Glutamatergic neuron (in vitro differentiated cells): ENCODE measurements around the gene EIPR1. TPM values are rescaled to one million over a fixed set of nuclear protein-coding genes. Genes with fewer than 3 reads are reported as not detected.

Experiments
- DNase-seq: peaks from one replicate; pipeline ENCODE4 v3.0.0; 2022
- H3K27ac Mint-ChIP-seq: one replicate; pipeline ENCODE4 v1.8.0; 2020; ENCODE audit warnings: mild to moderate bottlenecking, mixed read lengths, inconsistent platforms; ENCODE audit not compliant: unreplicated experiment
- H3K27me3 Mint-ChIP-seq: one replicate; pipeline ENCODE4 v1.8.0; 2020; ENCODE audit warnings: mild to moderate bottlenecking, moderate library complexity, mixed read lengths, inconsistent platforms; ENCODE audit not compliant: unreplicated experiment
- H3K36me3 Mint-ChIP-seq: one replicate; pipeline ENCODE4 v1.8.0; 2020; ENCODE audit warnings: mild to moderate bottlenecking, mixed read lengths, inconsistent platforms; ENCODE audit not compliant: unreplicated experiment
- H3K4me1 Mint-ChIP-seq: one replicate; pipeline ENCODE4 v1.8.0; 2020; ENCODE audit warnings: mild to moderate bottlenecking, low read depth, mixed read lengths, inconsistent platforms; ENCODE audit not compliant: unreplicated experiment
- H3K4me3 Mint-ChIP-seq: one replicate; pipeline ENCODE4 v1.8.0; 2020; ENCODE audit warnings: mild to moderate bottlenecking, mixed read lengths, inconsistent platforms; ENCODE audit not compliant: unreplicated experiment
- H3K9me3 Mint-ChIP-seq: one replicate; pipeline ENCODE4 v1.8.0; 2020; ENCODE audit warnings: mild to moderate bottlenecking, moderate library complexity, mixed read lengths, inconsistent platforms; ENCODE audit not compliant: unreplicated experiment
- total RNA-seq: library from RNA; stranded (reverse); fragmentation: NEBNext Ultra II Directional; extraction: Animal tissue kit (Norgen Biotek cat#: 25700); gene quantifications from one replicate; pipeline ENCODE4 v1.2.1, GENCODE V29; 2021; ENCODE audit not compliant: unreplicated experiment
- TF ChIP-seq, protein P1 (sequence below): fragments of 200-600 bp; sonication (generic); IDR thresholded peaks from one replicate; pipeline ENCODE4 v1.5.0; 2021; ENCODE audit not compliant: partially characterized antibody, unreplicated experiment

The EIPR1 gene
- total RNA-seq, 1 donor from 2014 or later = 43.8 TPM

GRCh38 chr2:3296182-3296972 lies 81.2 kb downstream of the EIPR1 start:
- TF ChIP-seq, protein P1, sequence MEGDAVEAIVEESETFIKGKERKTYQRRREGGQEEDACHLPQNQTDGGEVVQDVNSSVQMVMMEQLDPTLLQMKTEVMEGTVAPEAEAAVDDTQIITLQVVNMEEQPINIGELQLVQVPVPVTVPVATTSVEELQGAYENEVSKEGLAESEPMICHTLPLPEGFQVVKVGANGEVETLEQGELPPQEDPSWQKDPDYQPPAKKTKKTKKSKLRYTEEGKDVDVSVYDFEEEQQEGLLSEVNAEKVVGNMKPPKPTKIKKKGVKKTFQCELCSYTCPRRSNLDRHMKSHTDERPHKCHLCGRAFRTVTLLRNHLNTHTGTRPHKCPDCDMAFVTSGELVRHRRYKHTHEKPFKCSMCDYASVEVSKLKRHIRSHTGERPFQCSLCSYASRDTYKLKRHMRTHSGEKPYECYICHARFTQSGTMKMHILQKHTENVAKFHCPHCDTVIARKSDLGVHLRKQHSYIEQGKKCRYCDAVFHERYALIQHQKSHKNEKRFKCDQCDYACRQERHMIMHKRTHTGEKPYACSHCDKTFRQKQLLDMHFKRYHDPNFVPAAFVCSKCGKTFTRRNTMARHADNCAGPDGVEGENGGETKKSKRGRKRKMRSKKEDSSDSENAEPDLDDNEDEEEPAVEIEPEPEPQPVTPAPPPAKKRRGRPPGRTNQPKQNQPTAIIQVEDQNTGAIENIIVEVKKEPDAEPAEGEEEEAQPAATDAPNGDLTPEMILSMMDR = no peak
- Mint-ChIP-seq H3K27ac (no peak overlapping the region), H3K36me3 (peaks cover 8% of the 10 kb centered on the region), H3K9me3 (peaks cover 5% of the 10 kb centered on the region), H3K4me3 (no peak overlapping the region), H3K27me3 (peaks cover 4% of the 10 kb centered on the region), H3K4me1 (peaks cover 33% of the 10 kb centered on the region)
- no peak for DNase-seq

DNA sequence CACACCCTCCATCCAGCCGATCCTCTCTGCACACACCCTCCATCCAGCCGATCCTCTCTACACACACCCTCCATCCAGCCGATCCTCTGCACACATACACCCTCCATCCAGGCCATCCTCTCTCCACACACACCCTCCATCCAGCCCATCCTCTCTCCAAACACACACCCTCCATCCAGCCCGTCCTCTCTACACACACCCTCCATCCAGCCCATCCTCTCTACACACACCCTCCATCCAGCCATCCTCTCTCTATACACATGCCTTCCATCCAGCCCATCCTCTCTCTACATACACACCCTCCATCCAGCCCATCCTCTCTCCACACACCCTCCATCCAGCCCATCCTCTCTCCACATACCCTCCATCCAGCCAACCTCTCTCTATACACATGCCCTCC lies 83.1 kb downstream of the EIPR1 start:
- H3K4me3 Mint-ChIP-seq = no peak overlapping the region
- H3K27me3 Mint-ChIP-seq = peaks cover 4% of the 10 kb centered on the region
- H3K36me3 Mint-ChIP-seq = peaks cover 8% of the 10 kb centered on the region
- H3K4me1 Mint-ChIP-seq = peaks cover 30% of the 10 kb centered on the region
- peaks cover 8% of the 10 kb centered on the region for H3K9me3 Mint-ChIP-seq
- no peak for DNase-seq
- TF ChIP-seq, protein P1 = no peak
- no peak overlapping the region for H3K27ac Mint-ChIP-seq

GRCh38 chr2:3294069-3294468 lies 83.5 kb downstream of the EIPR1 start:
- Mint-ChIP-seq H3K27ac (no peak overlapping the region), H3K27me3 (peaks cover 4% of the 10 kb centered on the region), H3K4me3 (no peak overlapping the region), H3K9me3 (peaks cover 8% of the 10 kb centered on the region), H3K4me1 (peaks cover 28% of the 10 kb centered on the region), H3K36me3 (peaks cover 8% of the 10 kb centered on the region)
- DNase-seq = no peak
- TF ChIP-seq, protein P1 = no peak

- H3K4me1 Mint-ChIP-seq = peaks cover 23% of the 10 kb centered on the region
- peaks cover 8% of the 10 kb centered on the region for H3K9me3 Mint-ChIP-seq
- TF ChIP-seq, protein P1 = no peak
- no peak for DNase-seq
- no peak overlapping the region for H3K27ac Mint-ChIP-seq
- H3K36me3 Mint-ChIP-seq = no peaks in the 10 kb centered on the region
- peaks cover 4% of the 10 kb centered on the region for H3K27me3 Mint-ChIP-seq
- H3K4me3 Mint-ChIP-seq = no peak overlapping the region
These were observed 84.4 kb downstream of the EIPR1 start for GRCh38 chr2:3293221-3293620.

GRCh38 chr2:3292416-3292815 lies 85.2 kb downstream of the EIPR1 start:
- DNase-seq = no peak
- Mint-ChIP-seq H3K27ac (no peak overlapping the region), H3K27me3 (peaks cover 6% of the 10 kb centered on the region), H3K9me3 (peaks cover 7% of the 10 kb centered on the region), H3K4me3 (no peak overlapping the region), H3K4me1 (peaks cover 20% of the 10 kb centered on the region), H3K36me3 (peaks cover 3% of the 10 kb centered on the region)
- TF ChIP-seq, protein P1 = no peak
